GM21381 (cell line): ENCODE measurements around the gene JAKMIP2.
"Not testable (repeated sequence)": the region's sequence is repeated elsewhere in the genome, so short reads cannot be mapped to it uniquely, and the experiment has no call there.

Experiments used
- ATAC-seq: cut with Tn5 transposase; IDR thresholded peaks from one replicate; pipeline ENCODE4 v1.9.1; 2021; ENCODE audit warnings: mild to moderate bottlenecking, moderate library complexity; ENCODE audit not compliant: unreplicated experiment

Gene JAKMIP2

GRCh38 chr5:147617711-147618350 is 164.7 kb downstream of the JAKMIP2 start:
- ATAC-seq: no peak

GRCh38 chr5:147617191-147617606 is 165.3 kb downstream of the JAKMIP2 start:
- no peak for ATAC-seq

- no peak for ATAC-seq
These were observed 166.1 kb downstream of the JAKMIP2 start for GRCh38 chr5:147616421-147616820.

- ATAC-seq: no peak
These were observed 169.2 kb downstream of the JAKMIP2 start for GRCh38 chr5:147613359-147613758.

- no peak for ATAC-seq
These were observed 171.0 kb downstream of the JAKMIP2 start for GRCh38 chr5:147611483-147611882.

GRCh38 chr5:147610798-147611197 is 171.7 kb downstream of the JAKMIP2 start:
- ATAC-seq: no peak

- ATAC-seq: no peak
These were observed 180.9 kb downstream of the JAKMIP2 start for GRCh38 chr5:147601652-147602051.

- ATAC-seq: no peak
These were observed 191.4 kb downstream of the JAKMIP2 start for GRCh38 chr5:147591120-147591519.

- ATAC-seq: no peak
These were observed 192.4 kb downstream of the JAKMIP2 start for GRCh38 chr5:147590096-147590495.

- ATAC-seq: no peak
These were observed 195.7 kb downstream of the JAKMIP2 start for GRCh38 chr5:147586832-147587231.

- ATAC-seq: no peak
These were observed 196.3 kb downstream of the JAKMIP2 start for GRCh38 chr5:147586221-147586620.

- ATAC-seq: not testable (repeated sequence)
These were observed 200.3 kb downstream of the JAKMIP2 start for GRCh38 chr5:147582272-147582671.

- ATAC-seq: not testable (repeated sequence)
These were observed 202.1 kb downstream of the JAKMIP2 start for GRCh38 chr5:147580418-147580817.

- no peak for ATAC-seq
These were observed 204.1 kb downstream of the JAKMIP2 start for GRCh38 chr5:147578228-147579024.

GRCh38 chr5:147576646-147577535 is 205.6 kb downstream of the JAKMIP2 start:
- ATAC-seq: peak; percentile 81

GRCh38 chr5:147575598-147575997 is 206.9 kb downstream of the JAKMIP2 start:
- ATAC-seq: no peak

GRCh38 chr5:147573211-147573610 is 209.3 kb downstream of the JAKMIP2 start:
- no peak for ATAC-seq

- no peak for ATAC-seq
These were observed 213.7 kb downstream of the JAKMIP2 start for GRCh38 chr5:147568710-147569406.

GRCh38 chr5:147567917-147568598 is 214.5 kb downstream of the JAKMIP2 start:
- ATAC-seq: no peak

GRCh38 chr5:147565524-147565923 is 217.0 kb downstream of the JAKMIP2 start:
- no peak for ATAC-seq
